Central memory CD8-positive, alpha-beta T cell (primary cell): ENCODE measurements around the gene RAC2.

Experiments
- ATAC-seq: fragments of 150-1000 bp; cut with Tn5 transposase; replicated peaks from 2 replicates; pipeline ENCODE4 v1.10.0; 2022; ENCODE audit warnings: mild to moderate bottlenecking, moderate FRiP score, moderate number of reproducible peaks; ENCODE audit not compliant: poor library complexity, severe bottlenecking; ENCODE audit errors: extremely low read depth
- DNase-seq, 2 donors: peaks; one replicate each; pipeline ENCODE4 v3.0.0; 2021; ENCODE audit warnings: low spot score in 2 of 2
- H3K27ac Mint-ChIP-seq: one replicate; pipeline ENCODE4 v1.8.0; 2022; ENCODE audit warnings: low read depth, mild to moderate bottlenecking, moderate library complexity, mixed read lengths
- H3K27me3 Mint-ChIP-seq: one replicate; pipeline ENCODE4 v1.8.0; 2022; ENCODE audit warnings: mixed read lengths
- H3K36me3 Mint-ChIP-seq: one replicate; pipeline ENCODE4 v1.8.0; 2022; ENCODE audit warnings: mild to moderate bottlenecking, moderate library complexity, mixed read lengths; ENCODE audit not compliant: insufficient read depth
- H3K4me1 Mint-ChIP-seq: one replicate; pipeline ENCODE4 v1.8.0; 2022; ENCODE audit warnings: mixed read lengths
- H3K4me3 Mint-ChIP-seq: one replicate; pipeline ENCODE4 v1.8.0; 2022; ENCODE audit warnings: mild to moderate bottlenecking, moderate library complexity, mixed read lengths
- H3K9me3 Mint-ChIP-seq: one replicate; pipeline ENCODE4 v1.8.0; 2022; ENCODE audit warnings: mixed read lengths

Gene RAC2

DNA sequence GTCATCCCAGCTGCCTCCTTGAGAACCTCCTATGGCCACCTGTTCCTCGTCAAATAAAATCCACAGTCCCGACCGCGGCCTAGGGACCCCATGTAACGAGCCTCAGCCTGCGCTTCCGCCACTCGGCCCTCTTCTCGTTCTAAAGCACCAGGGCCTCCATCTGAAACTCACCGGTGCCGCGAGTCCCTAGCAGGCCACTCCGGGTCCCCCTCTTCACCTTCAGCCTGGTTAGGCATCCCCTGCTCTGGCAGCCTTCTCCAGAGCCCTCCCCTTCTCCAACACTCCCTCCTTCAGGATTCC, 29.4 kb downstream of the RAC2 start:
- Mint-ChIP-seq H3K4me1 (peaks cover 36% of the 10 kb centered on the region), H3K4me3 (no peak overlapping the region), H3K27ac (no peak overlapping the region)

DNA sequence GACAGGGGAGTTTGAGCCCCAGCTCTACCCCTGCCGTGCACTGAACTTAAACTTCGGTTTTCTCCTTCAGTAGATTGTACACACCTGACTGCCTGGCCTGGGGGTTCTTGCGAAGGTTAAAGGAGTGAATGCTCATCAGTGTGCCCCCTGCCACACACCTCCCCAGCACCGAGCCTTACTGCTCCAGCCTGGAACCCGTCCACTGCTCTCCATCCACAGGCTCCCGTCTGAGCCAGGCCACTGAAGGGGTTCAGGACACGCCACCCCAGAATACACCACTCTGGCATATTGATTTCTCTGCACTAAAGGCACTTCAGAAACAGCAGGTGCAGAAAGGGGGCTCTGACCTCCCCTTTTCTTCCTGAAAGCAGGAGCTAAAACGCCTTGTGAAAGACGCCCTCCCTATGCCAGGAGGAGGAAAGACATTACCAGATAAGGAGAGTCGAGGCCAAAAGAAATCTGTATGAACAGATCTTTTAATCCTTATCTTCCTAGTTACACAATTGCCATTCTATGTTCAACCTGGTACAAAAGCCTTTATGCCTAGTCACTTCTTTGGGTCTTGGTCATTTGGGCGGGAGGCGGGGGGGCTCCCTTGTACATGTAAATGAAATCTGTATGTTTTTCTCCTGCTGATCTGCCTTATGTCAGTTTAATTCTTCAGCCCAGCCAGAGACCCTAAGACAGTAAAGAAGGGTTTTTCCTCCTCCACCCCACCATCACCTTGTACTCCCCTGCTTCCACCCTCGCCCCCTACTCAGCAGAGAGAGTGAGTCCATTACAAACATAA, 29.9 kb downstream of the RAC2 start:
- H3K4me3 Mint-ChIP-seq = no peak overlapping the region
- ATAC-seq (no peak), DNase-seq (no peak)
- H3K27me3 Mint-ChIP-seq = no peaks in the 10 kb centered on the region
- peaks cover 32% of the 10 kb centered on the region for H3K4me1 Mint-ChIP-seq
- H3K9me3 Mint-ChIP-seq = no peaks in the 10 kb centered on the region
- peaks cover 2% of the 10 kb centered on the region for H3K36me3 Mint-ChIP-seq
- H3K27ac Mint-ChIP-seq = no peak overlapping the region

More for the DNA sequence above, 29.4 kb downstream of the RAC2 start:
- ATAC-seq = no peak
- no peak for DNase-seq
- peaks cover 2% of the 10 kb centered on the region for H3K36me3 Mint-ChIP-seq
- no peaks in the 10 kb centered on the region for H3K9me3 Mint-ChIP-seq
- no peaks in the 10 kb centered on the region for H3K27me3 Mint-ChIP-seq

DNA sequence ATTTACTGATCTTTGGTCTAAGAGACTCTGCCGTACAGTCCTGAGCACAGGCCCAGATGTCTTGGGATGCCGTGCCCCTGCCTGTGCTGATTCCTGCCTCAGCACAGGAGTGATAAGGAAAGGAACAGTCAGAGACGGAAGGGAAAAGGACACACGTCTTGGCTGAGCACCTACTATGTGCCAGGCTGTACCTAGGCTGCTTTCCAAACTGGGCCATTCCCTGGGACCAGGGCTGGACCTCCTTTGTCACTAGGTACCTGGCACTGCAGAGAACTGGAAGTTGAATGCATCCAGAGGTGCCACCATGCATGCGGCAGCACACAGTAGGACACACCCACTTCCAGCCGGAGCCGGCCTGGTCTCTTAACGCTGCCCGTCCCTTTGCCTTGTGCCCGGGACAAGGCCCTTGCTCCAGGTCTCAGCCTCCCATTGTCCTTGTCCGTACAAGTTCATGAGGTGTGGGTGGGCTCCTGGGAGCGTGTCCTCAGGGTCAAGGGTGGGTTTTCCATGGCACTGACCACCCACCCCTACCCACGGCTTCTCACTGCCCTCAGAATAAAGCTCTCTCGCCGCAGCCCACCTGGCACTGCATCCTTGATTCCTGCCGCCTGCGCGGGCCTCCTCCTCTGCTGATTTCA, 30.7 kb downstream of the RAC2 start:
- ATAC-seq = no peak
- peaks cover 31% of the 10 kb centered on the region for H3K4me1 Mint-ChIP-seq
- no peak overlapping the region for H3K27ac Mint-ChIP-seq
- H3K27me3 Mint-ChIP-seq = no peaks in the 10 kb centered on the region
- H3K4me3 Mint-ChIP-seq = no peak overlapping the region
- H3K36me3 Mint-ChIP-seq = no peaks in the 10 kb centered on the region
- no peaks in the 10 kb centered on the region for H3K9me3 Mint-ChIP-seq
- no peak for DNase-seq

DNA sequence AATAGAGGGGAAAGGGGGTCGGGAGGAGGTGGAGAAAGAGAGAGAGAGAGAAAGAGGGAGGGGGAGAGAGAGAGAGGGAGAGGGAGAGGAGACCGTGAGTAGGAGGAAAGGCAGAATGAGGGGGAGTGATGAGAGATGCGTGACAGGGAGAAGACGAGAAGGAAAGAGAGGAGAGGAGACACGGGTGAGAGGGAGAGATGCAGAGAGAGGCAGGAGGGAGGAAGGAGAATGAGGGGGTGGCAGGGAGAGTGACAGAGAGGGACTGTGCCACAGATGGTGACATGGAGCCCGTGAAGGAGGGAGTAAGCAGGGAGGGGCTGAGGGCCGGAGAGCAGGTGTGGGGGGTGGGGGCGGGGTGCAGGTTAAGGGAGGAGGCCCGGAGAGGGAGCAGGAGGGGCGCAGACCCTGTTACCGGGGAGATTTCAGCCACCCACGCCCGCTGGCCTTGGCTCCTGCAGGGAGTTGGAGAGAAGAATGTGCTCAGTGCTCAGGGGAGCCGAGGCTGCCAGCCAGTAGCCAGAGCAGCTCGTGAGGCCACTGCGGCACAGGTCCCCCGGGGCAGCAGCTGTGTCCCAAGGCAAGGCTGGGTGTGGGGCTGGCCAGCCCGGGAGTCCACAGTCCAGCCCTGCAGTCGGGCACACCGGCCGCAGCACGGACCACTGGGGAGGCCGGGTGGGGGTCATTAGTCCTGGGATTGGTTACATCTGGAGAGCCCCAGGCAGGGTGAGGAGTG, 31.7 kb downstream of the RAC2 start, which contains the start of gene SSTR3:
Gene SSTR3 (minus strand): TSS at position 304 of the 733 bp plus-strand sequence. CDS start 4,674 bp downstream, outside the sequence.
- Mint-ChIP-seq H3K27me3 (no peaks in the 10 kb centered on the region), H3K4me3 (no peak within 1 kb of the TSS), H3K4me1 (peaks cover 24% of the 10 kb centered on the region), H3K27ac (no peak within 1 kb of the TSS), H3K36me3 (peaks cover under 1% of the 10 kb centered on the region), H3K9me3 (no peaks in the 10 kb centered on the region)
- DNase-seq (no peak), ATAC-seq (no peak)

DNA sequence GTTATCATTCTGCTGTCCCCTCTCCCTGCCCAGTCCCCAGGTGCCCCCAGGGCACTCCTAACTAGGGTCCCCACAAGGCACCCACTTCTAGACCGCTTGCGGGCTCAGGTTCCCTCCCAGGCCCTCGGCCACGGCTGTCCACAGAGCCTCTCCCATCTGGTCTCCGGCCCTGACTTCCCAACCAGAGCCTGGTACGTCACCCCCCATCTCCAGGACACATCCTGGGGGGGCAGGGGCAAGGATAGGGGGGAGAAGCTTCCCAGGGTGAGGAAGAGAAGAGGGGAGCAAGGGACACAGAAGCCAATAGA, 32.2 kb downstream of the RAC2 start:
- ATAC-seq (no peak), DNase-seq (no peak)
- Mint-ChIP-seq H3K9me3 (no peaks in the 10 kb centered on the region), H3K27ac (no peak overlapping the region), H3K4me3 (no peak overlapping the region), H3K27me3 (no peaks in the 10 kb centered on the region), H3K4me1 (peaks cover 23% of the 10 kb centered on the region), H3K36me3 (peaks cover 2% of the 10 kb centered on the region)

DNA sequence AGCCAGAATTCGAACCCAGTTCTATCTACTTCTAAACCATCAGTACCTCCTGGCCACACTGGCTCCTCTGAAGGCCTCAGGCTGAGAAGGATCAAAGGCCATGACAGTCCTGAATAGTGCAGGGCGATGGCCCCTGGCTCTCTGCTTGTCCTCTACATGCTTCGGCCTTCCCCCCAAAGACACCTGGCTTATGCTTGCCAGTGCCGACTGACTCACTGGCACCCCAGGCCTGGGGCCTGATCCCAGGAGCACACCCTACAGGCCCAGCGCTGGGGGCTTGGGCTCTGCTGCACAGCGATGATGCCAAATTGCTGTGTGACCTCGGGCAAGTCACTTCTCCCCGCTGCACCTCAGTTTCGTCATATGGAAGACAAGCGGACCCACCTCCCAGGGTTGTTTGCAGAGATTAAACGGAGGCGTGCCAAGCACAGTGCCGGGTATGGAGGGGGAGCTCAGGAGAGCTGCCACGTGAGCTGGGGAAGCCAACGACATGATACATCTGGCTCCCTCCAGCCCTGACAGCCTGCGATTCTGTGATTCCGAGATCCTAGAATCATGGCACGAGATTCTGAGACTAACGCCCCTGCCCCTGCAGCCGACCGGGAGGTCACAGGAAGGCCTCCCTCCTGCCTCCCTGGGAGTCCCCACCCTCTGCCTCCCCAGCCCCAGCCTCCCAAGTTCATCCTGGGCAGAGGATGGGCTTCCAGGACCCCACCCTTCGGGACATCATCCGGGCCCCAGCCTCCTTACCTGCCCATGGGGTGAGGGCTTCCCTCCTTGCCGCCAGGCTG, 32.8 kb downstream of the RAC2 start:
- H3K36me3 Mint-ChIP-seq = peaks cover 2% of the 10 kb centered on the region
- H3K9me3 Mint-ChIP-seq = no peaks in the 10 kb centered on the region
- DNase-seq = no peak
- no peak overlapping the region for H3K4me3 Mint-ChIP-seq
- no peak overlapping the region for H3K27ac Mint-ChIP-seq
- H3K27me3 Mint-ChIP-seq = no peaks in the 10 kb centered on the region
- ATAC-seq = no peak
- H3K4me1 Mint-ChIP-seq = peaks cover 18% of the 10 kb centered on the region

DNA sequence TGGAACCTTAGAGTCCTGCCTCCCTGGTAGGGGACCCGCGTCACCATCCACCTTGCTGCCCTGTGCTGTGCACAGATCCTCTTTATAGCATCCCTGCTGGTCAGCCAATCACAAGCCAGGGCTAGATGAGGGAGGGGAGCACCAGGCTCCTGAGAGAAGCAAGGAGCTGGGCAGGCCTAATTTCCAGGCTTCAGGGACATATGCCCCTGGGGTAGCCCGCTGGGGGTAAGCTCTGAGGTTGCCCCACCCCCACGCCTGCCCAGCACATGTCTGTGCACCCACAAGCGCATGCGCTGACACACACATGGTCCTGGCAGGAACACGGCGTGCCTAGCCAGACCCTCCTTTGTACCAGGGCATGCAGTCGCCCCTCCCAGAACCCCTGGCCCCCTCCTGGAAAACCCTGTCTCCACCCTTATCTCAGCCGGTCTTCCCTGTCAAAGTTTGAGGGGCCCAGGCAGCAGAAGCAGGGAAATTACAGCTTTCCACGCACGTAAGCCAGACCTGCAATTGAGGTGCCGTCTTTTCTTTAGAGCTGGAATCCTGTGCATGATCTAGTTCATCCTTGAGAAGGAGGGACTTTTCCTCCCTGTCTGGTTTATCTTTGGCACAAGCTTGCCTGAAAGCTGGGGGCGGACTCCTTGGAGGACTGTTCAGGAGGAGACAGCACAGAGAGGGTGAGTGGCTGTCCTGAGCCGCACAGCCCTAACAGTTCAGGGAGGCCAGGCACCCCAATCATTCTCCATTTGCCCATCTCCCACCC, 33.8 kb downstream of the RAC2 start:
- no peaks in the 10 kb centered on the region for H3K27me3 Mint-ChIP-seq
- DNase-seq = no peak
- H3K4me3 Mint-ChIP-seq = no peak overlapping the region

DNA sequence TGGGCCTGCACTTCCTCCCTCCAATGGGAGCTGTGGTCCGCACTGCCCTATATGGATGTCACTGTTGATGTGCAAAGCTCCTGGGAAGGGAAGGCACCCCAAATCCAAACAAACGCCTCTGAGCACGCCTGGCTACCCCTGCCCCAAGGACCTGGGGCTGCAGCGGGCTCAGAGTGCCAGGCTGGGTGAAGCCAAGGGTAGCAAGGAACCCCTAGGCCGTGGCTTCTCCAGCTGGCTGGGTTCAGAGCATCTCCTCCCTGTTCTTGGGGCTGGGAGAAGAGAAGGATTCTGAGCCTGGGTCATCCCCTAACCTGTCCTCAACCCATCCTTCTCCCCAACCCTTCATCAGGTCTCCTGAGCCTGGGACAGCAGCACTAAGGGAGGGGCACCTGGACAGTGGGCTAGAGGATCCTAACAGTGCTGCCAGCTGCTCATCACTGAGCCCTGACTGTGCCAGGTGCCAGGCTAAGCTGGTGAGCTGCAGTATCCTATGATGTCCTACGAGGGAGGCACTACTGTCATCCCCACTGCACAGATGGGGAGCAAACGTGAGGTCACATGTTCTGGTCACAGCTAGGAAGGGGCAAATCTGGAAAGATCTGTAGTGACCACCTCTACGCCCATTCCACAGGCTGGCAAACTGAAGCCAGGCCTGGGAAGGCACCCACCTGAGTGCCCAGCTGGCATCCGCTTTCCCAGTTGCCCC, 34.8 kb downstream of the RAC2 start:
- Mint-ChIP-seq H3K4me3 (no peak overlapping the region), H3K9me3 (no peaks in the 10 kb centered on the region), H3K4me1 (peaks cover 15% of the 10 kb centered on the region), H3K36me3 (peaks cover 2% of the 10 kb centered on the region), H3K27me3 (no peaks in the 10 kb centered on the region), H3K27ac (peak overlapping the region; percentile 62)
- DNase-seq (no peak), ATAC-seq (no peak)

More for the DNA sequence above, 33.8 kb downstream of the RAC2 start:
- H3K4me1 Mint-ChIP-seq = peaks cover 16% of the 10 kb centered on the region
- H3K27ac Mint-ChIP-seq = no peak overlapping the region
- H3K36me3 Mint-ChIP-seq = peaks cover 2% of the 10 kb centered on the region
- H3K9me3 Mint-ChIP-seq = no peaks in the 10 kb centered on the region
- no peak for ATAC-seq

DNA sequence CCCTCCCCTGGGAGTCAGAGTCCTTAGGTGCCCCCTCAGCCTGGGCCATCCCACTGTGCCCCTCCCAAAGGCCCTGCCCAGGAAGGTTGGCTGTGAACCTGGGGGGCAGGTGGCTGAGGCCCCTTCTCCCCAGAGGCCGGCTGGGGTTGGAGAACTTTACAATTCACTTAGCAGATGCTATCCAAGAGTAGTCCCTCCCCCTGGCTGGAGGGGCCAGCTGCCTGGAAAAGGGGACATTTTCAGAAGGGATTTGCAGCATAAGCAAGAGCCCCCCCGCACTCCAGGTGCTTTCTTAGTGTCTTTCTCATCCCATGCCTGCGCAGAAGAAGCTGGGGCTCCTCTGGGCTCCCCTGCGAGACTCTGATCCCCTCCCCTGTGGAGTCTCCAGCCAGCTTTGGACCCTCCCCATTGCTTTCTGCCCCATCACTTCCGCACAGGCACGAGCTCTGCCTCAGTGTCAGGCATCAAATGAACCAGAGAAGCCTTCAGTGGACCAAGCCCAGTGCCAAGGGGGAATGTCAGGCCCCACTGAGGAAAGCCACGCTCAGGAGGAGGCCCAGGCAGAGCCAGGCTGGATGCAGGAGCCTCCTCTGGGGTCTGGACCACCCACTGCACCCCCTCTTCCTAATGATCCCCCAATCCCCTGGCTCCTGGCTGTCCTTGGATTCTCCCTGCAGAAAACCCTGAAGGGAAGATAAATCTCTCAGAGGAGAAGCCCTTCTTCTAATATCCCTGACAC, 35.5 kb downstream of the RAC2 start:
- Mint-ChIP-seq H3K27ac (peak overlapping the region; percentile 62), H3K9me3 (no peaks in the 10 kb centered on the region), H3K4me3 (no peak overlapping the region), H3K27me3 (no peaks in the 10 kb centered on the region), H3K36me3 (peaks cover 2% of the 10 kb centered on the region), H3K4me1 (peaks cover 8% of the 10 kb centered on the region)
- ATAC-seq = no peak
- DNase-seq = no peak

DNA sequence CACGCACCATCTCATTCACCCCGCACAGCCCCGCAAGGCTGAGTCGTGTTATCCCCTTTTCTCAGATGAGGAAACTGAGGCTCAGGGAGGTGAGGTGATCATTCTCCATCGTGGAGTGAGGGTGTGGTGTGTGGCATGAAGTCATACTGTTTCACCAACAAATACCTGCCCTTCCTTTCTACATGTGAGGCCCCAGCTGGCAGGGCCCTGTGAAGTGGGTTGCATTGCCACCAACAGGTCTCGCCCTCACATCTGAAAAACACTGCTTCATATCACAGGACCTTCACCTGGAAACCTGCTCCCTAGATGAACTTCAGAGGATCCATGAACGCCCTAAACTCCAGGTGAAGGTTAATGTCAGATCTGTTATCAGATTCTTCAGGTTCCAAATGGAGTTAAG, 36.1 kb downstream of the RAC2 start:
- no peak for ATAC-seq
- Mint-ChIP-seq H3K27ac (no peak overlapping the region), H3K4me3 (no peak overlapping the region), H3K4me1 (peaks cover 10% of the 10 kb centered on the region), H3K36me3 (peaks cover 2% of the 10 kb centered on the region), H3K9me3 (no peaks in the 10 kb centered on the region), H3K27me3 (no peaks in the 10 kb centered on the region)
- no peak for DNase-seq
